Measurements from ENCODE around the gene NHSL2. TPM values are rescaled to one million over a fixed set of nuclear protein-coding genes. Genes with fewer than 3 reads are reported as not detected.

NHSL2 gene
- total RNA-seq, 2 donors from 2014 or later = 1.0 to 4.1 TPM

GRCh38 chrX:72003811-72004750 is 93.4 kb downstream of the NHSL2 start:
- TF ChIP-seq CTCF (IDR thresholded peaks at IDR 0.05) = no peak
- H3K4me3 ChIP-seq = no peak overlapping the region
- no peaks in the 10 kb centered on the region for H3K36me3 ChIP-seq
- no peaks in the 10 kb centered on the region for H3K4me1 ChIP-seq
- H3K27me3 ChIP-seq = no peaks in the 10 kb centered on the region
- H3K9ac ChIP-seq (ENCODE audit: low read depth in 2 of 2, low read length in 2 of 2) = no peak overlapping the region
- no peak for DNase-seq
- H3K27ac ChIP-seq = no peak overlapping the region
- intact Hi-C loops (cut with DNase I) = no loop called here
- H3K9me3 ChIP-seq = no peaks in the 10 kb centered on the region

GRCh38 chrX:72005046-72005445 is 94.4 kb downstream of the NHSL2 start:
- no peak overlapping the region for H3K9ac ChIP-seq (ENCODE audit: low read depth in 2 of 2, low read length in 2 of 2)
- no peaks in the 10 kb centered on the region for H3K27me3 ChIP-seq
- no peak overlapping the region for H3K4me3 ChIP-seq
- no peaks in the 10 kb centered on the region for H3K4me1 ChIP-seq
- H3K36me3 ChIP-seq = no peaks in the 10 kb centered on the region
- no peak for DNase-seq
- intact Hi-C loops (cut with DNase I) = no loop called here
- H3K27ac ChIP-seq = no peak overlapping the region
- no peaks in the 10 kb centered on the region for H3K9me3 ChIP-seq
- no peak for TF ChIP-seq CTCF (IDR thresholded peaks at IDR 0.05)

- no peaks in the 10 kb centered on the region for H3K9me3 ChIP-seq
- TF ChIP-seq CTCF (IDR thresholded peaks at IDR 0.05) = no peak
- no peak overlapping the region for H3K9ac ChIP-seq (ENCODE audit: low read depth in 2 of 2, low read length in 2 of 2)
- H3K27me3 ChIP-seq = no peaks in the 10 kb centered on the region
- no peak overlapping the region for H3K27ac ChIP-seq
- H3K36me3 ChIP-seq = no peaks in the 10 kb centered on the region
- H3K4me3 ChIP-seq = no peak overlapping the region
- intact Hi-C loops (cut with DNase I) = no loop called here
- H3K4me1 ChIP-seq = no peaks in the 10 kb centered on the region
- no peak for DNase-seq
These were observed 95.8 kb downstream of the NHSL2 start for GRCh38 chrX:72006461-72006860.

- Histone ChIP-seq H3K9me3 (no peaks in the 10 kb centered on the region), H3K4me1 (no peaks in the 10 kb centered on the region), H3K36me3 (no peaks in the 10 kb centered on the region), H3K9ac (ENCODE audit: low read depth in 2 of 2, low read length in 2 of 2) (no peak overlapping the region), H3K27me3 (no peaks in the 10 kb centered on the region), H3K4me3 (no peak overlapping the region), H3K27ac (no peak overlapping the region)
- DNase-seq = no peak
- intact Hi-C loops (cut with DNase I) = no loop called here
- no peak for TF ChIP-seq CTCF (IDR thresholded peaks at IDR 0.05)
These were observed 99.1 kb downstream of the NHSL2 start for GRCh38 chrX:72009731-72010130.

- no peaks in the 10 kb centered on the region for H3K9me3 ChIP-seq
- no peaks in the 10 kb centered on the region for H3K4me1 ChIP-seq
- H3K27ac ChIP-seq = no peak overlapping the region
- intact Hi-C loops (cut with DNase I) = no loop called here
- no peak for DNase-seq
- no peaks in the 10 kb centered on the region for H3K27me3 ChIP-seq
- TF ChIP-seq CTCF (IDR thresholded peaks at IDR 0.05) = no peak
- no peaks in the 10 kb centered on the region for H3K36me3 ChIP-seq
- no peak overlapping the region for H3K4me3 ChIP-seq
- no peak overlapping the region for H3K9ac ChIP-seq (ENCODE audit: low read depth in 2 of 2, low read length in 2 of 2)
These were observed 101.1 kb downstream of the NHSL2 start for GRCh38 chrX:72011734-72012133.
